HG03175 (cell line): ENCODE data around the gene NOXO1.

Source experiments
- ATAC-seq: cut with Tn5 transposase; IDR thresholded peaks from one replicate; pipeline ENCODE4 v1.9.1; 2021; ENCODE audit warnings: mild to moderate bottlenecking, moderate library complexity; ENCODE audit not compliant: unreplicated experiment

NOXO1 gene

GRCh38 chr16:1998360-1998835, 17.1 kb upstream of the NOXO1 start:
- ATAC-seq, result no peak

- no peak for ATAC-seq
Observed at GRCh38 chr16:1997494-1998359, 16.5 kb upstream of the NOXO1 start.

DNA sequence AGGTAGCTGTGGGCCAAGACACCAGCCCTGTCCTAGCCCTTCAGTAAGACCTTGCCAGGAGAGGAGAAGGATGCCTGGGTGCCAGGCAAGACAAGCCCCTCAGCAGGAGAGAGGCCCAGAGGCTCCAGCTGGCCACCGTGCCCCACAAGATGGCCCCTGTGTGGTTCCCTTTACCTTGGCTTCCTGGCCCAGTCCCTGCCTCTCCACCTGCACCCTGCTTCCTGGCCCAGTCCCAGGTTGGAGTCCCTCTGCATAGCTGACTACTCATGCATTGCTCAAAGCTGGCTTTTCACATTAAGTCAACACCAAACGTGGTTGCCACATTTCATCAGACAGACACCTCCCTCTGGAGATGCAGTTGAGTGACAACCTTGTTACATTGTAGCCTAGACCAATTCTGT, 12.5 kb upstream of the NOXO1 start:
- no peak for ATAC-seq

GRCh38 chr16:1992704-1993317, 11.5 kb upstream of the NOXO1 start:
- no peak for ATAC-seq

GRCh38 chr16:1991948-1992703, 10.9 kb upstream of the NOXO1 start:
- ATAC-seq, result peak; percentile 48

GRCh38 chr16:1991588-1991947, 10.3 kb upstream of the NOXO1 start:
- no peak for ATAC-seq

DNA sequence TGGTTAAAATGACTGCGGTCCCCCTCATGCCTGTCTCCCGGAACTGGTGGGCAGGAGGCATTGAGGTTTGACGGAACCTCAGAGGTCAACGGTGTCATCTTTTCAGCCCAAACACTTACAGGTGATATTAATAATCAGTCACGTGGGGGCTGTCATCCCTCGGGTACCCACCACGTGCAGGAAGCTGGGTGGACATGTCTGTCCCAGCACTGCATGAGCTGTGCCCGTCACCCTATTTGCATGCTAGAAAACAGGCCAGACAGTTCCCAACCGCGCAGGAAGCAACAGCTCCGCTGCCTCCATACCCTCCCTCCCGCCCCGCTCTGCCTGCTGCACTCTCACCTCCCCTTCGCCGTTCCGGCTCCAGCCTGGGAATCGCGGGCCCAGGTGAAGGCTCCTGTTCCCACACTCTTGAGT, 9.9 kb upstream of the NOXO1 start:
- peak; percentile 46 for ATAC-seq

GRCh38 chr16:1990351-1991134, 9.3 kb upstream of the NOXO1 start:
- no peak for ATAC-seq

DNA sequence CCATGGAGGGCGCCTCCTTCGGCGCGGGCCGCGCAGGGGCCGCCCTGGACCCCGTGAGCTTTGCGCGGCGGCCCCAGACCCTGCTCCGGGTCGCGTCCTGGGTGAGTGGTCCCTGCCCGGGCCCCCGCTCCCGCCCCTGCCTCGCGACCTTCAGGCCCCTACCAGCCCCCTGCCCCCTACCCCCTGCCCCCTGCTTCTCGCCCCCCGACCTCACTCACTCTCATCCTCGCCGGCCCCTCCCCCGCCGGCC, 8.8 kb upstream of the NOXO1 start:
- no peak for ATAC-seq

- ATAC-seq, result no peak
Observed at GRCh38 chr16:1989209-1990100, 8.2 kb upstream of the NOXO1 start, which contains the start of gene SYNGR3. Gene SYNGR3, plus strand, starts transcription at chr16:1989970. Its CDS starts 133 bp downstream, at chr16:1990103.

DNA sequence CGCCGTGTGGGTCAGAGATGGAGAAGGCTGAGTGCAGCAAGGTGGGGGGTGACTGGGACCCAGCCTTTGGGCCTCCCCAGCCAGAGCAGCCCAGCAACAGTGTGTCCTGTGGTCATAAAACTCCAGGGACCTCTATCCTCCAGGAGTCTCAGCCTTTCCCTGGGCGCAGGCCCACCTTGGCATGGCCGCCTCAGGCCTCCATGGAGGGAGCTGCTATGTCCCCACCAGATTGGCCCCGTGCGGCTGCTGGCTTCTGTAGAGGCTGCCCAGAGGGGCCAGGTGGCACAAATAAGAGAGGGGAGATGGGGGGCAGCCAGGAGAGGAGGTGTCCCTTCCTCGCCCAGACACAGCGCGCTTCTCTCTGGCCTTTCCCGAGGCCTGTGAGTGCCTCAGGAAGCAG, 5.9 kb upstream of the NOXO1 start:
- ATAC-seq, result no peak

- ATAC-seq, result no peak
Observed at GRCh38 chr16:1985466-1986150, 4.3 kb upstream of the NOXO1 start.

GRCh38 chr16:1984347-1985225, 3.3 kb upstream of the NOXO1 start:
- peak; percentile 4 for ATAC-seq

DNA sequence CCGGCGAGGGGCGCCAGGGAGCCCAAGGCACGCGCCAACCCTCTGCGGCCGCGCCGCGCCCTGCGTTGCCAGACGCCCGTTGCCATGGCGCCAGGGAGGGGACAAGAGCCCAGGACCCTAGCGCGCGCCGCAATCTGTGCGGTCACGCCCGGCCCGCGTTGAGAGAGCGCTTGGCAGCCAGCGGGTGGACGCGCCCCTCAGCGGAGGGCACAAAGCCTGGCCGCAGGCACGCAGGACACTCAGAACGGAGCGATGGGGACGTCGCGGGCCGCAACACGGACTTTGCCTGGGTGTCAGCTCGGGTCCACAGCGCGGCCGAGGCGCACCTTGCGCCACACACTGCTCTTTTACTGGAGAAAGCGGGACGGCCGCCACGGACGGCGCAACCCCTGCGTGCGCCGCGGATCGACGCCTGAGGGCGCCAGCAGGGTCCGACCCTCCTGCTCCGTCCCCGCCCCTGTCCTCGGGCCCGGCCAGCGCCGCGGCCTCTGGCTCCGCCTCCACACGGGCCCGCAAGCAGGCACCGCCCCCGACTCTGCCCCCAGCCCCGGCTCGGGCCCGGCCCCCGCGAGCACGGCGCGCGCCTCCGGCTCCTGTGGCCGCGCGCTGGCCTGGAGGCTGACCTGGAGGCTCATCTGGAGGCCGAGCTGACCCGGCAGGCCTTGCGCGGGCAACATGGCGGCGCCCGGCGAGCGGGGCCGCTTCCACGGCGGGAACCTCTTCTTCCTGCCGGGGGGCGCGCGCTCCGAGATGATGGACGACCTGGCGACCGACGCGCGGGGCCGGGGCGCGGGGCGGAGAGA, 2.5 kb upstream of the NOXO1 start, which contains the start of gene GFER:
GFER (plus strand) TSS at position 650 of the 803 bp plus-strand sequence; CDS start at position 676, 26 bp downstream.
- peak; percentile 78 for ATAC-seq

DNA sequence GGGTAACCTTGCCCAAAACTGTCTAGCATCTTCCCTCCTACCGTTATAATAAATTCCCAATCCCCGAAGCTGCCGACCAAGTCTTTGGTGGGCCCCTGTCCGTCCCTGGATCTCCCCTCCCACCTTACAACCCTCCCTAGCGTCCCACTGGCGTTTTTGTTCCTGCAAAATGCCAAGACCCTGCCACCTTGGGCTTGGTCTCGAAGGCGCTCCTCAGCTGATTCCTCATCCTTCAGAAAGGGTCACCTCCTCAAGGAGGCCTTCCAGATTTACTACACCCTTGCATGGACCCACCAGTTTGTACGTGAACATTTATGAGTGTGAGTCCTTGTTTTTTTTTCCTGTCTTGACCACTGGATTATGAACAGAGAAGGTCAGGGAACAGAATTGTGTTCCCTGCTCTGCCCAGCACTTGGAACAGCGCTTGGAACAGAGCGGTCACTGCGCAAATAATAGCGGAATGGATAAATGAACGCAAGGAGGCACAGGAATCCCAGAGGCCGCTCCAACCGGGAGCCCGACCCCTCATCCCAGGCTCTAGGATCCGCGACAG, 1.8 kb upstream of the NOXO1 start:
- ATAC-seq, result no peak

DNA sequence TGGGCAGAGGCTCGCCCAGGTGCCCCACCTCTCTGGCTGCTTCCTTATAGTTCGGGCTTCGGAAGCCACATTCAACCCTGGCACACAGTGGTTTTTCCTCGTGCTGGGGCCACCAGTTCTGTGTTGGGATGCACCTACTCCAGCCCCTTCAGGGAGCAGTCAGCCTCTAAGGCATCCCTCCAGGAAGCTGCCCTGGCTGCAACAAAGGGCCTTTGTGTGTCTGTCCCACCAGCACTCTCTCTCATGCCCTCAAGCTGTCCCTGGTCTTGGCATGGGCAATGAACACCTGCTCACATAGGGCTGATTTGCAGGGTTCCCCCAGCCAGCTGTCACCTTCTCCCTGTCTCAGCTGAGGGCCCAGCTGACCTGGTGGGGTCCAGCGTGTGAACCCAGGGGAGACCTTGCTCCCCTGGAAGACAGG, 754 bp upstream of the NOXO1 start:
- ATAC-seq, result no peak

DNA sequence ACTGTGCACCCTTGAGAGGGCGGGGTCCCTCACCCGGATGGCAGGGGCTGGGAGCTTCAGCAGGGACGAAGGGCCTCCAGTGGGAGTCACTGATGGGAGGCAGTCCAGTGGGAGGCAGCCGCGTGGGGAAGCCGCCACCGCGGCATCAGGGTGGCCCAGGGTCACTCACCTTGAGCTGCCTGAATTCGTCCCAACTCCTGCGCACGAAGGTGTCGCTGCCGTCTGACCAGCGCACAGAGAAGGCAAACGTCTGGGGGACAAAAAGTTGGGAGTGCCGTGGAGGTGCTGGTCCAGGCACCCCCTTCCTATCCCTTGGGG, 540 bp downstream of the NOXO1 start:
- no peak for ATAC-seq
